ENCODE results near the gene CYP4B1.

The CYP4B1 gene

GRCh38 chr1:46790446-46791101 lies 8.3 kb upstream of the CYP4B1 start:
- no peak for TF ChIP-seq CTCF (IDR thresholded peaks at IDR 0.05; ENCODE audit: borderline replicate concordance, control extremely low read depth, extremely low read depth, insufficient read depth, missing control alignments)
- no peak for DNase-seq (ENCODE audit: low spot score)
- in situ Hi-C loops (cut with MboI; ENCODE audit: low sequenced_read_pairs, unreplicated experiment): no loop called here

- peak; percentile 1 for DNase-seq (ENCODE audit: low spot score)
- in situ Hi-C loops (cut with MboI; ENCODE audit: low sequenced_read_pairs, unreplicated experiment): no loop called here
- no peak for TF ChIP-seq CTCF (IDR thresholded peaks at IDR 0.05; ENCODE audit: borderline replicate concordance, control extremely low read depth, extremely low read depth, insufficient read depth, missing control alignments)
Measured at GRCh38 chr1:46793126-46793525, 5.7 kb upstream of the CYP4B1 start.

- TF ChIP-seq CTCF (IDR thresholded peaks at IDR 0.05; ENCODE audit: borderline replicate concordance, control extremely low read depth, extremely low read depth, insufficient read depth, missing control alignments): no peak
Measured at GRCh38 chr1:46797696-46798470, 963 bp upstream of the CYP4B1 start.

GRCh38 chr1:46800742-46801141 lies 1.9 kb downstream of the CYP4B1 start:
- in situ Hi-C loops (cut with MboI; ENCODE audit: low sequenced_read_pairs, unreplicated experiment): no loop called here
- TF ChIP-seq CTCF (IDR thresholded peaks at IDR 0.05; ENCODE audit: borderline replicate concordance, control extremely low read depth, extremely low read depth, insufficient read depth, missing control alignments): no peak
- no peak for DNase-seq (ENCODE audit: low spot score)

More at GRCh38 chr1:46797696-46798470, 963 bp upstream of the CYP4B1 start:
- in situ Hi-C loops (cut with MboI; ENCODE audit: low sequenced_read_pairs, unreplicated experiment): no loop called here
- no peak for DNase-seq (ENCODE audit: low spot score)

GRCh38 chr1:46801323-46802055 lies 2.6 kb downstream of the CYP4B1 start:
- no peak for DNase-seq (ENCODE audit: low spot score)
- TF ChIP-seq CTCF (IDR thresholded peaks at IDR 0.05; ENCODE audit: borderline replicate concordance, control extremely low read depth, extremely low read depth, insufficient read depth, missing control alignments): no peak
- in situ Hi-C loops (cut with MboI; ENCODE audit: low sequenced_read_pairs, unreplicated experiment): no loop called here

GRCh38 chr1:46802081-46802480 lies 3.2 kb downstream of the CYP4B1 start:
- TF ChIP-seq CTCF (IDR thresholded peaks at IDR 0.05; ENCODE audit: borderline replicate concordance, control extremely low read depth, extremely low read depth, insufficient read depth, missing control alignments): no peak
- in situ Hi-C loops (cut with MboI; ENCODE audit: low sequenced_read_pairs, unreplicated experiment): no loop called here

More at GRCh38 chr1:46802081-46802480, 3.2 kb downstream of the CYP4B1 start:
- DNase-seq (ENCODE audit: low spot score): no peak
